Adrenal gland (tissue), 5 donors: ENCODE measurements around the gene PCDHGA2.

Experiments
- POLR2A ChIP-seq, 2 donors: fragments of 450-650 bp; IDR thresholded peaks; one replicate each; pipeline ENCODE4 v1.6.1; 2017; ENCODE audit warnings: antibody characterized with exemption in 2 of 2, mild to moderate bottlenecking in 2 of 2, moderate library complexity in 1 of 2
- TF ChIP-seq, protein P1 (sequence below), 6 experiments: fragments of 450-650 bp in 4 of 6; fragments of 200-600 bp in 2 of 6; sonication (generic) in 1 of 6; IDR thresholded peaks; 1 replicate in 5 of 6; 2 replicates in 1 of 6; pipeline versions ENCODE4 v1.5.1 to v1.8.0; 2016 to 2021; ENCODE audit warnings: antibody characterized with exemption in 6 of 6, mild to moderate bottlenecking in 2 of 6, moderate library complexity in 1 of 6
- donor health status: DM: no; HTN: no; CAD: no.

DNA sequence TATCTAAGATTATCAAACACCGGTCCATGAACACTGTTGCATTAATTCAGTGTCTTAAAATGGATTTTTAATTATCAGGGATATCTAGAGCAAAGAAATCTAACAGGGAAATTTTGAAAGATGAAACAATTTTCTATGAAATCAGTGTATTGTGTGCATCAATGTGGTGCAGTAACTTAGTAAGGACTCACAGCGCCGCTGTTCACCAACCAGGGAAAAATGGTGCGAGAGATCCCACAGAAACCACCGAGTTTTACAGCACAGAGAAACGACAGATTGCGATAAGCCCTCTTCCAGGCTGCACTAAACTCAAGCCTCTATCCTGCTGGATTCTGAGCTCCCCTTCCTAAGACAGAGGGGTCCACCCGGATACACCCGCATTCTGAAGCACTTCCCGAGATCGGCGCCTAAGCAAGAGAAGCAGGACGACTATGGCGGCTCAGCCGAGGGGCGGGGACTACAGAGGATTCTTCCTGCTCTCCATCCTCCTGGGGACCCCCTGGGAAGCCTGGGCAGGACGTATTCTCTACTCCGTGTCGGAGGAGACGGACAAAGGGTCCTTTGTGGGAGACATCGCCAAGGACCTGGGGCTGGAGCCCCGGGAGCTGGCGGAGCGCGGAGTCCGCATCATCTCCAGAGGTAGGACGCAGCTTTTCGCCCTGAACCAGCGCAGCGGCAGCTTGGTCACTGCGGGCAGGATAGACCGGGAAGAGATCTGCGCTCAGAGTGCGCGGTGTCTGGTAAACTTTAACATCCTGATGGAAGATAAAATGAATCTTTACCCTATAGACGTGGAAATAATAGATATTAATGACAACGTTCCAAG is 44.1 kb downstream of the PCDHGA2 start, which contains the start of gene PCDHGA7:
- TF ChIP-seq POLR2A (IDR thresholded peaks at IDR 0.05): no peak
- TF ChIP-seq, protein P1, sequence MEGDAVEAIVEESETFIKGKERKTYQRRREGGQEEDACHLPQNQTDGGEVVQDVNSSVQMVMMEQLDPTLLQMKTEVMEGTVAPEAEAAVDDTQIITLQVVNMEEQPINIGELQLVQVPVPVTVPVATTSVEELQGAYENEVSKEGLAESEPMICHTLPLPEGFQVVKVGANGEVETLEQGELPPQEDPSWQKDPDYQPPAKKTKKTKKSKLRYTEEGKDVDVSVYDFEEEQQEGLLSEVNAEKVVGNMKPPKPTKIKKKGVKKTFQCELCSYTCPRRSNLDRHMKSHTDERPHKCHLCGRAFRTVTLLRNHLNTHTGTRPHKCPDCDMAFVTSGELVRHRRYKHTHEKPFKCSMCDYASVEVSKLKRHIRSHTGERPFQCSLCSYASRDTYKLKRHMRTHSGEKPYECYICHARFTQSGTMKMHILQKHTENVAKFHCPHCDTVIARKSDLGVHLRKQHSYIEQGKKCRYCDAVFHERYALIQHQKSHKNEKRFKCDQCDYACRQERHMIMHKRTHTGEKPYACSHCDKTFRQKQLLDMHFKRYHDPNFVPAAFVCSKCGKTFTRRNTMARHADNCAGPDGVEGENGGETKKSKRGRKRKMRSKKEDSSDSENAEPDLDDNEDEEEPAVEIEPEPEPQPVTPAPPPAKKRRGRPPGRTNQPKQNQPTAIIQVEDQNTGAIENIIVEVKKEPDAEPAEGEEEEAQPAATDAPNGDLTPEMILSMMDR (IDR thresholded peaks at IDR 0.05): no peak
